Measurements from ENCODE around the gene SCIMP. TPM values are rescaled to one million over a fixed set of nuclear protein-coding genes. Genes with fewer than 3 reads are reported as not detected.

Gene SCIMP
- polyA plus RNA-seq, 1 of the 3 experiments (the other 2 are of a cell fraction), result not detected

DNA sequence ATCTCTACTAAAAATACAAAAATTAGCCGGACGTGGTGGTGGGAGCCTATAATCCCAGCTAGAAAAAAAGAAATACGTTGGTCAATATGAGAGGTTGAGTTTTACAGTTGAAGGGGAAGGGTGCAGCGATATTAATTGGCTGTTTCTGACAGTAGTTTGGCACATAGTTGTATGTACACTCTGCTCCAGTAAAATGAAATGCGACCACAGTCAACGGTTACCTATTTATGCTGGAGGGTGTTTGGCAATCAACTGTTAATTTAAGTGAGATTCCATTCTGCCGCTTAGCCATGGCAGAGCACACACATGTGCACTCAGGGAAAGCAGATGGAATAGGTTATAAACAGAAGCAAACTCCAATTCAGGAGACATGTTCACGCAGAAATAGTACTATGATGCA is 33.6 kb downstream of the SCIMP start:
- Histone ChIP-seq H3K36me3 (replicated peaks in 1 of 2; ENCODE audit: control insufficient read depth in 1 of 2, insufficient read depth in 2 of 2, low read length in 1 of 2) (no peaks in the 10 kb centered on the region), H3K27me3 (ENCODE audit: insufficient read depth) (no peaks in the 10 kb centered on the region), H3K27ac (ENCODE audit: low read depth in 2 of 2, low read length in 1 of 2) (no peak overlapping the region), H3F3A (replicated peaks; ENCODE audit: insufficient read depth) (no peaks in the 10 kb centered on the region), H3K9me3 (no peaks in the 10 kb centered on the region), H3K9me2 (no peaks in the 10 kb centered on the region), H2AFZ (ENCODE audit: low read depth) (no peak overlapping the region), H3K4me3 (ENCODE audit: low read depth in 2 of 2, low read length in 1 of 2) (no peak overlapping the region), H3K9ac (no peak overlapping the region), H3K4me1 (ENCODE audit: control insufficient read depth in 1 of 2, insufficient read depth in 2 of 2, low read depth in 1 of 2, low read length in 1 of 2) (no peaks in the 10 kb centered on the region), H4K20me1 (ENCODE audit: insufficient read depth) (no peaks in the 10 kb centered on the region), H3K79me2 (ENCODE audit: insufficient read depth) (no peaks in the 10 kb centered on the region), H3K4me2 (no peak overlapping the region)
- no peak for DNase-seq
- TF ChIP-seq, protein P1, sequence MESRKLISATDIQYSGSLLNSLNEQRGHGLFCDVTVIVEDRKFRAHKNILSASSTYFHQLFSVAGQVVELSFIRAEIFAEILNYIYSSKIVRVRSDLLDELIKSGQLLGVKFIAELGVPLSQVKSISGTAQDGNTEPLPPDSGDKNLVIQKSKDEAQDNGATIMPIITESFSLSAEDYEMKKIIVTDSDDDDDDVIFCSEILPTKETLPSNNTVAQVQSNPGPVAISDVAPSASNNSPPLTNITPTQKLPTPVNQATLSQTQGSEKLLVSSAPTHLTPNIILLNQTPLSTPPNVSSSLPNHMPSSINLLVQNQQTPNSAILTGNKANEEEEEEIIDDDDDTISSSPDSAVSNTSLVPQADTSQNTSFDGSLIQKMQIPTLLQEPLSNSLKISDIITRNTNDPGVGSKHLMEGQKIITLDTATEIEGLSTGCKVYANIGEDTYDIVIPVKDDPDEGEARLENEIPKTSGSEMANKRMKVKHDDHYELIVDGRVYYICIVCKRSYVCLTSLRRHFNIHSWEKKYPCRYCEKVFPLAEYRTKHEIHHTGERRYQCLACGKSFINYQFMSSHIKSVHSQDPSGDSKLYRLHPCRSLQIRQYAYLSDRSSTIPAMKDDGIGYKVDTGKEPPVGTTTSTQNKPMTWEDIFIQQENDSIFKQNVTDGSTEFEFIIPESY (IDR thresholded peaks at IDR 0.05; ENCODE audit: borderline replicate concordance, low read depth), result no peak
- TF ChIP-seq CHD2 (IDR thresholded peaks at IDR 0.05; ENCODE audit: low read length, partially characterized antibody) (no peak), FOXM1 (IDR thresholded peaks at IDR 0.05; ENCODE audit: low read depth) (no peak), MXI1 (IDR thresholded peaks at IDR 0.05; ENCODE audit: low read depth, low read length) (no peak), SIN3A (IDR thresholded peaks at IDR 0.05; ENCODE audit: borderline replicate concordance, low read depth, low read length) (no peak), EZH2phosphoT487 (IDR thresholded peaks at IDR 0.05; ENCODE audit: borderline replicate concordance, low read depth) (no peak), FOXJ3 (CRISPR knock-in tag; IDR thresholded peaks at IDR 0.05) (no peak), TEAD4 (IDR thresholded peaks at IDR 0.05; ENCODE audit: borderline replicate concordance, insufficient read depth) (no peak)
- TF ChIP-seq, protein P2, sequence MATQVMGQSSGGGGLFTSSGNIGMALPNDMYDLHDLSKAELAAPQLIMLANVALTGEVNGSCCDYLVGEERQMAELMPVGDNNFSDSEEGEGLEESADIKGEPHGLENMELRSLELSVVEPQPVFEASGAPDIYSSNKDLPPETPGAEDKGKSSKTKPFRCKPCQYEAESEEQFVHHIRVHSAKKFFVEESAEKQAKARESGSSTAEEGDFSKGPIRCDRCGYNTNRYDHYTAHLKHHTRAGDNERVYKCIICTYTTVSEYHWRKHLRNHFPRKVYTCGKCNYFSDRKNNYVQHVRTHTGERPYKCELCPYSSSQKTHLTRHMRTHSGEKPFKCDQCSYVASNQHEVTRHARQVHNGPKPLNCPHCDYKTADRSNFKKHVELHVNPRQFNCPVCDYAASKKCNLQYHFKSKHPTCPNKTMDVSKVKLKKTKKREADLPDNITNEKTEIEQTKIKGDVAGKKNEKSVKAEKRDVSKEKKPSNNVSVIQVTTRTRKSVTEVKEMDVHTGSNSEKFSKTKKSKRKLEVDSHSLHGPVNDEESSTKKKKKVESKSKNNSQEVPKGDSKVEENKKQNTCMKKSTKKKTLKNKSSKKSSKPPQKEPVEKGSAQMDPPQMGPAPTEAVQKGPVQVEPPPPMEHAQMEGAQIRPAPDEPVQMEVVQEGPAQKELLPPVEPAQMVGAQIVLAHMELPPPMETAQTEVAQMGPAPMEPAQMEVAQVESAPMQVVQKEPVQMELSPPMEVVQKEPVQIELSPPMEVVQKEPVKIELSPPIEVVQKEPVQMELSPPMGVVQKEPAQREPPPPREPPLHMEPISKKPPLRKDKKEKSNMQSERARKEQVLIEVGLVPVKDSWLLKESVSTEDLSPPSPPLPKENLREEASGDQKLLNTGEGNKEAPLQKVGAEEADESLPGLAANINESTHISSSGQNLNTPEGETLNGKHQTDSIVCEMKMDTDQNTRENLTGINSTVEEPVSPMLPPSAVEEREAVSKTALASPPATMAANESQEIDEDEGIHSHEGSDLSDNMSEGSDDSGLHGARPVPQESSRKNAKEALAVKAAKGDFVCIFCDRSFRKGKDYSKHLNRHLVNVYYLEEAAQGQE (IDR thresholded peaks at IDR 0.05; ENCODE audit: low read depth, low read length), result no peak
- TF ChIP-seq, protein P3, sequence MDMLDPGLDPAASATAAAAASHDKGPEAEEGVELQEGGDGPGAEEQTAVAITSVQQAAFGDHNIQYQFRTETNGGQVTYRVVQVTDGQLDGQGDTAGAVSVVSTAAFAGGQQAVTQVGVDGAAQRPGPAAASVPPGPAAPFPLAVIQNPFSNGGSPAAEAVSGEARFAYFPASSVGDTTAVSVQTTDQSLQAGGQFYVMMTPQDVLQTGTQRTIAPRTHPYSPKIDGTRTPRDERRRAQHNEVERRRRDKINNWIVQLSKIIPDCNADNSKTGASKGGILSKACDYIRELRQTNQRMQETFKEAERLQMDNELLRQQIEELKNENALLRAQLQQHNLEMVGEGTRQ (IDR thresholded peaks at IDR 0.05; ENCODE audit: borderline replicate concordance, low read depth, low read length), result no peak
- TF ChIP-seq, protein P4, sequence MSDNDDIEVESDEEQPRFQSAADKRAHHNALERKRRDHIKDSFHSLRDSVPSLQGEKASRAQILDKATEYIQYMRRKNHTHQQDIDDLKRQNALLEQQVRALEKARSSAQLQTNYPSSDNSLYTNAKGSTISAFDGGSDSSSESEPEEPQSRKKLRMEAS (IDR thresholded peaks at IDR 0.05; ENCODE audit: low read depth), result no peak
- ChIA-PET POLR2A (interaction anchor here (1.2 kb wide), 1 partner anchor 9 kb away, joined by 3 read pairs; the partner anchor contains the start of gene ZNF594), CTCF (interaction anchor here (0.9 to 2.1 kb wide), 2 partner anchors 49 to 53 kb away, joined by 3 to 5 read pairs; no protein-coding TSS in a partner anchor)
- WGBS (ENCODE audit: low lambda C conversion rate), result 85% methylated on average over 8 of the region's 8 CpGs
